A549 (cell line): ENCODE results near the gene ZBTB16. TPM values are rescaled to one million over a fixed set of nuclear protein-coding genes. Genes with fewer than 3 reads are reported as not detected.

Experiments
- ATAC-seq, 2 experiments: fragments of 200-7000 bp in 1 of 2; fragments of >200 bp in 1 of 2; cut with Nextera tagmentation in 1 of 2; cut with Tn5 transposase in 1 of 2; 3 replicates each; pipeline versions ENCODE4 v1.8.0 to v1.9.1; 2018 to 2020; ENCODE audit warnings: mild to moderate bottlenecking in 1 of 2, moderate library complexity in 1 of 2
- CTCF ChIA-PET: fragments of 300-600 bp; sonication (Branson Sonifier 250); formaldehyde crosslinking; extraction: SDS; loops from one replicate; lab custom pipeline; 2021; ENCODE audit warnings: antibody characterized with exemption, inconsistent platforms; lab: Yijun Ruan, JAX
- POLR2A ChIA-PET: fragments of 350-600 bp; formaldehyde crosslinking; extraction: SDS; loops from one replicate; lab custom pipeline; 2021; ENCODE audit warnings: antibody characterized with exemption, inconsistent platforms; lab: Yijun Ruan, JAX
- DNase-seq, 2 experiments: peaks; one replicate each; pipeline versions ENCODE4 v3.0.0 to v3.0.0-alpha.2; 2011 to 2016; ENCODE audit warnings: low read depth in 1 of 2, low spot score in 1 of 2
- FAIRE-seq: peaks from 2 replicates; lab custom pipeline; 2011; peaks lifted over from hg19 to GRCh38; lab: Jason Lieb, UNC
- H3K27ac ChIP-seq, 2 experiments: fragments of >200 bp; sonication (Bioruptor Twin); formaldehyde crosslinking; 3 replicates each; pipeline ENCODE4 v1.5.1; 2016 to 2017
- H3K4me1 ChIP-seq: fragments of >200 bp; sonication (Bioruptor Twin); formaldehyde crosslinking; 3 replicates; pipeline ENCODE4 v1.6.1; 2016
- H3K4me2 ChIP-seq: fragments of >200 bp; sonication (Bioruptor Twin); formaldehyde crosslinking; 3 replicates; pipeline ENCODE4 v1.6.1; 2016
- H3K4me3 ChIP-seq: fragments of >200 bp; sonication (Bioruptor Twin); formaldehyde crosslinking; 3 replicates; pipeline ENCODE4 v1.5.1; 2016
- H3K9me3 ChIP-seq: fragments of >200 bp; sonication (Bioruptor Twin); formaldehyde crosslinking; 3 replicates; pipeline ENCODE4 v1.6.1; 2016
- CBX2 ChIP-seq: fragments of 200-600 bp; sonication (generic); IDR thresholded peaks from 2 replicates; pipeline ENCODE4 v1.6.1; 2016; ENCODE audit warnings: low read depth, mild to moderate bottlenecking, borderline replicate concordance
- CHD2 ChIP-seq: fragments of 150-350 bp; IDR thresholded peaks from 2 replicates; pipeline ENCODE4 v1.6.1; 2014; ENCODE audit warnings: low read length; ENCODE audit not compliant: partially characterized antibody
- EP300 ChIP-seq, 2 experiments: fragments of >200 bp; sonication (Bioruptor Twin); formaldehyde crosslinking; IDR thresholded peaks; 2 replicates in 1 of 2; 3 replicates in 1 of 2; pipeline ENCODE4 v1.6.1; 2016 to 2017
- FOSL2 ChIP-seq, 2 experiments: fragments of 450-650 bp in 1 of 2; fragments of >200 bp in 1 of 2; sonication (Bioruptor Twin) in 1 of 2; formaldehyde crosslinking; IDR thresholded peaks; 2 replicates each; pipeline versions ENCODE4 v1.5.0 to v1.6.1; 2016 to 2020; ENCODE audit warnings: mild to moderate bottlenecking in 1 of 2, moderate library complexity in 1 of 2
- GATA3 ChIP-seq: IDR thresholded peaks from 2 replicates; pipeline ENCODE4 v1.6.1; 2012; ENCODE audit warnings: borderline replicate concordance
- HDAC2 ChIP-seq: fragments of 200-600 bp; sonication (generic); IDR thresholded peaks from 2 replicates; pipeline ENCODE4 v1.6.1; 2016
- MAFK ChIP-seq: fragments of 450-650 bp; IDR thresholded peaks from 2 replicates; pipeline ENCODE4 v1.6.1; 2014; ENCODE audit not compliant: partially characterized antibody
- PHF8 ChIP-seq: fragments of 200-600 bp; sonication (generic); IDR thresholded peaks from 2 replicates; pipeline ENCODE4 v1.6.1; 2016; ENCODE audit warnings: low read depth, mild to moderate bottlenecking, antibody characterized with exemption, moderate library complexity, borderline replicate concordance
- POLR2A ChIP-seq: IDR thresholded peaks from 2 replicates; pipeline ENCODE4 v1.6.1; 2012; ENCODE audit warnings: mild to moderate bottlenecking, low read length
- POLR2AphosphoS2 ChIP-seq: conservative IDR thresholded peaks from 2 replicates; pipeline ENCODE4 v1.6.1; 2012; ENCODE audit warnings: low read length, improper control_type of control experiment, inconsistent platforms
- RAD21 ChIP-seq, 2 experiments: fragments of >200 bp in 1 of 2; sonication (Bioruptor Twin) in 1 of 2; formaldehyde crosslinking in 1 of 2; IDR thresholded peaks in 1 of 2; conservative IDR thresholded peaks in 1 of 2; 2 replicates in 1 of 2; 3 replicates in 1 of 2; pipeline ENCODE4 v1.6.1; 2012 to 2018; ENCODE audit warnings: inconsistent platforms in 1 of 2
- RFX5 ChIP-seq: fragments of 450-650 bp; IDR thresholded peaks from 2 replicates; pipeline ENCODE4 v1.7.1; 2014; ENCODE audit warnings: antibody characterized with exemption, mild to moderate bottlenecking, moderate library complexity
- SMC3 ChIP-seq: fragments of >200 bp; sonication (Bioruptor Twin); formaldehyde crosslinking; IDR thresholded peaks from 3 replicates; pipeline ENCODE4 v1.6.1; 2018; ENCODE audit warnings: inconsistent platforms
- TP53 ChIP-seq: fragments of 250-450 bp; sonication (Bioruptor Pico); IDR thresholded peaks from 2 replicates; pipeline ENCODE4 v1.5.0; 2021; ENCODE audit warnings: mild to moderate bottlenecking, moderate library complexity
- WGBS: methylation state at CpG from one replicate; pipeline ENCODE4 v1.1.6; 2017; ENCODE audit errors: missing lambda C conversion rate; 5-methylcytosine and 5-hydroxymethylcytosine counted together
- polyA plus RNA-seq, 4 experiments: library from polyadenylated mRNA; depleted of rRNA in 3 of 4; stranded (reverse); fragments of >200 nt; fragmentation: RNase III in 1 of 4; extraction: RNeasy Plus Mini Kit Qiagen cat#74134 plus additional on column Dnase treatment in 1 of 4; gene quantifications; 2 replicates in 3 of 4; 3 replicates in 1 of 4; pipeline ENCODE4 v1.2.3, GENCODE V29; 2011 to 2017
- TF ChIP-seq, protein P1 (sequence below): fragments of 250-450 bp; sonication (Bioruptor Pico); IDR thresholded peaks from 2 replicates; pipeline ENCODE4 v1.5.0; 2020; ENCODE audit warnings: low read depth, mild to moderate bottlenecking, moderate library complexity
- TF ChIP-seq, protein P2 (sequence below): fragments of 450-650 bp; IDR thresholded peaks from 2 replicates; pipeline ENCODE4 v1.6.1; 2014; ENCODE audit warnings: antibody characterized with exemption
- TF ChIP-seq, protein P3 (sequence below): fragments of 200-600 bp; sonication (generic); IDR thresholded peaks from 2 replicates; pipeline ENCODE4 v1.6.1; 2016; ENCODE audit warnings: antibody characterized with exemption, mild to moderate bottlenecking, moderate library complexity
- TF ChIP-seq, protein P4 (sequence below): fragments of >200 bp; sonication (Bioruptor Twin); formaldehyde crosslinking; IDR thresholded peaks from 2 replicates; pipeline ENCODE4 v1.6.1; 2016
- TF ChIP-seq, protein P5 (sequence below): fragments of >200 bp; sonication (Bioruptor Twin); formaldehyde crosslinking; IDR thresholded peaks from 3 replicates; pipeline ENCODE4 v1.6.1; 2016
- TF ChIP-seq, protein P6 (sequence below): fragments of 250-450 bp; sonication (Bioruptor Pico); IDR thresholded peaks from 2 replicates; pipeline ENCODE4 v1.5.0; 2021; ENCODE audit warnings: mild to moderate bottlenecking, moderate library complexity, borderline replicate concordance

Gene ZBTB16
- polyA plus RNA-seq, 2 of the 4 experiments (the other 2 are of a cell fraction) = not detected

DNA sequence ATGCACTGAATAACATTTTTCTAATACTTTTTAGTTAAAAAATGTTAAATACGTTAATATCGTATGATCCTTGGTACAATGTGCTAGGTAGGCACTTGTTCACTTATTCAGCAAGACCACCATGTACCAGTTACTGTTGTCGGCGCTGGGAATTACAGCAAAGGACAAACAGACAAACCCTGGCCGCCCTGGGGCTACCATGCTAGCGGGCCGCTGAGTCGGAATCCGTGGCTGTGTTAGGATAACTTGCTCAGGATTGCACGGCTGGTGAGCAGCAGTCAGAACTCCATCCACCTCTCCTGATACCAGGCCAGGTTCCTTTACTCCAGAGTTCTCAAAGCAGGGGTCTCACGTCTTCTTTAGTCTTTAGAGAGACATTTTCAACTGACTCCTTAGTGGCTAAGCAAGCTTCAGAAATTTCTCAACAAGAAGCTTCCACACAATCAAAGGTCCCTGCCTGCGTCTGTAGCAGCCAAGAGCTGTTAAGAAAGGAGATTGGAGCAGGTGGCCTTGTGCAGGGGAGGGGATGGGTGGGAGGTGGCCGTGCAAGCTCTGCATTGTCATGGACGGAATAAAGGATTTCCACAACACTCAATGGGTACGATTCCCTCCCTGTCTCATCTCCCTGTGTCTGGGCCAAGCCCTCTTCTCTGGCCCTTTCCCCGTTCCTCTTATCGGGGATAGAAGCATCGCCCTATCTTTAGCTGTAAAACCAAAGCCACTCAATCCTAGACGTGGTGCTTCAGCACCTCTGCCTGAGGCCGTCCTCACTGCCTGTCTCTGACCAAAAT, 196.9 kb downstream of the ZBTB16 start (continued):
- TF ChIP-seq, protein P1, sequence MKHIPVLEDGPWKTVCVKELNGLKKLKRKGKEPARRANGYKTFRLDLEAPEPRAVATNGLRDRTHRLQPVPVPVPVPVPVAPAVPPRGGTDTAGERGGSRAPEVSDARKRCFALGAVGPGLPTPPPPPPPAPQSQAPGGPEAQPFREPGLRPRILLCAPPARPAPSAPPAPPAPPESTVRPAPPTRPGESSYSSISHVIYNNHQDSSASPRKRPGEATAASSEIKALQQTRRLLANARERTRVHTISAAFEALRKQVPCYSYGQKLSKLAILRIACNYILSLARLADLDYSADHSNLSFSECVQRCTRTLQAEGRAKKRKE (CRISPR knock-in tag) = no peak
- TF ChIP-seq, all 56 proteins: peak for 0

DNA sequence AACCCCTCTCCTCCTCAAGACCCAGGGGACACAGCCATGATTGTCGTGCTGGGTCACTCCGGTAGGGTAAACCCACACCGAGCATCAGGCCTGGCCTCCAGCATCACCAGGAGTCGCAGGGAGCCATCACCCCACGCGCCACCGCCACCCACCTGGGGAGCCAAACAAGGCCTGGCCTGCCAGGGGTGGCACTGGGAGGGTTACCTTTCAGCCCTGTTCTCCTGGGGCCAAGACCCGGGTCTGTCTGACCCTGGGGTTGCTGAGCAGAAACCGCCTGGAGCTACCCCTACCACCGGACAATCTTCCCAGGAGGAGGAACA, 197.4 kb downstream of the ZBTB16 start:
- WGBS = 69% methylated on average over 10 of the region's 10 CpGs
- H3K27ac ChIP-seq = no peak overlapping the region
- TF ChIP-seq CHD2 (no peak), POLR2AphosphoS2 (no peak), RAD21 (conservative IDR thresholded peaks at IDR 0.05 in 1 of 2, IDR thresholded peaks at IDR 0.05 in 1 of 2) (no peak), CBX2 (no peak), TP53 (CRISPR knock-in tag) (no peak), RFX5 (no peak), GATA3 (no peak), MAFK (no peak)
- TF ChIP-seq, protein P2, sequence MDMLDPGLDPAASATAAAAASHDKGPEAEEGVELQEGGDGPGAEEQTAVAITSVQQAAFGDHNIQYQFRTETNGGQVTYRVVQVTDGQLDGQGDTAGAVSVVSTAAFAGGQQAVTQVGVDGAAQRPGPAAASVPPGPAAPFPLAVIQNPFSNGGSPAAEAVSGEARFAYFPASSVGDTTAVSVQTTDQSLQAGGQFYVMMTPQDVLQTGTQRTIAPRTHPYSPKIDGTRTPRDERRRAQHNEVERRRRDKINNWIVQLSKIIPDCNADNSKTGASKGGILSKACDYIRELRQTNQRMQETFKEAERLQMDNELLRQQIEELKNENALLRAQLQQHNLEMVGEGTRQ = no peak
- TF ChIP-seq, protein P3, sequence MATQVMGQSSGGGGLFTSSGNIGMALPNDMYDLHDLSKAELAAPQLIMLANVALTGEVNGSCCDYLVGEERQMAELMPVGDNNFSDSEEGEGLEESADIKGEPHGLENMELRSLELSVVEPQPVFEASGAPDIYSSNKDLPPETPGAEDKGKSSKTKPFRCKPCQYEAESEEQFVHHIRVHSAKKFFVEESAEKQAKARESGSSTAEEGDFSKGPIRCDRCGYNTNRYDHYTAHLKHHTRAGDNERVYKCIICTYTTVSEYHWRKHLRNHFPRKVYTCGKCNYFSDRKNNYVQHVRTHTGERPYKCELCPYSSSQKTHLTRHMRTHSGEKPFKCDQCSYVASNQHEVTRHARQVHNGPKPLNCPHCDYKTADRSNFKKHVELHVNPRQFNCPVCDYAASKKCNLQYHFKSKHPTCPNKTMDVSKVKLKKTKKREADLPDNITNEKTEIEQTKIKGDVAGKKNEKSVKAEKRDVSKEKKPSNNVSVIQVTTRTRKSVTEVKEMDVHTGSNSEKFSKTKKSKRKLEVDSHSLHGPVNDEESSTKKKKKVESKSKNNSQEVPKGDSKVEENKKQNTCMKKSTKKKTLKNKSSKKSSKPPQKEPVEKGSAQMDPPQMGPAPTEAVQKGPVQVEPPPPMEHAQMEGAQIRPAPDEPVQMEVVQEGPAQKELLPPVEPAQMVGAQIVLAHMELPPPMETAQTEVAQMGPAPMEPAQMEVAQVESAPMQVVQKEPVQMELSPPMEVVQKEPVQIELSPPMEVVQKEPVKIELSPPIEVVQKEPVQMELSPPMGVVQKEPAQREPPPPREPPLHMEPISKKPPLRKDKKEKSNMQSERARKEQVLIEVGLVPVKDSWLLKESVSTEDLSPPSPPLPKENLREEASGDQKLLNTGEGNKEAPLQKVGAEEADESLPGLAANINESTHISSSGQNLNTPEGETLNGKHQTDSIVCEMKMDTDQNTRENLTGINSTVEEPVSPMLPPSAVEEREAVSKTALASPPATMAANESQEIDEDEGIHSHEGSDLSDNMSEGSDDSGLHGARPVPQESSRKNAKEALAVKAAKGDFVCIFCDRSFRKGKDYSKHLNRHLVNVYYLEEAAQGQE = no peak
- TF ChIP-seq, protein P4, sequence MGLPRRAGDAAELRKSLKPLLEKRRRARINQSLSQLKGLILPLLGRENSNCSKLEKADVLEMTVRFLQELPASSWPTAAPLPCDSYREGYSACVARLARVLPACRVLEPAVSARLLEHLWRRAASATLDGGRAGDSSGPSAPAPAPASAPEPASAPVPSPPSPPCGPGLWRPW = no peak
- H3K4me1 ChIP-seq = no peaks in the 10 kb centered on the region
- no peak overlapping the region for H3K4me2 ChIP-seq
- ChIA-PET POLR2A (no interaction called here), CTCF (interaction anchor here (8.0 to 11.2 kb wide), 3 partner anchors 221 to 362 kb away, joined by 142 to 315 read pairs (median 240); no protein-coding TSS in a partner anchor)
- no peaks in the 10 kb centered on the region for H3K9me3 ChIP-seq
- DNase-seq = no peak
- no peak for FAIRE-seq
- no peak for ATAC-seq
- H3K4me3 ChIP-seq = no peak overlapping the region

DNA sequence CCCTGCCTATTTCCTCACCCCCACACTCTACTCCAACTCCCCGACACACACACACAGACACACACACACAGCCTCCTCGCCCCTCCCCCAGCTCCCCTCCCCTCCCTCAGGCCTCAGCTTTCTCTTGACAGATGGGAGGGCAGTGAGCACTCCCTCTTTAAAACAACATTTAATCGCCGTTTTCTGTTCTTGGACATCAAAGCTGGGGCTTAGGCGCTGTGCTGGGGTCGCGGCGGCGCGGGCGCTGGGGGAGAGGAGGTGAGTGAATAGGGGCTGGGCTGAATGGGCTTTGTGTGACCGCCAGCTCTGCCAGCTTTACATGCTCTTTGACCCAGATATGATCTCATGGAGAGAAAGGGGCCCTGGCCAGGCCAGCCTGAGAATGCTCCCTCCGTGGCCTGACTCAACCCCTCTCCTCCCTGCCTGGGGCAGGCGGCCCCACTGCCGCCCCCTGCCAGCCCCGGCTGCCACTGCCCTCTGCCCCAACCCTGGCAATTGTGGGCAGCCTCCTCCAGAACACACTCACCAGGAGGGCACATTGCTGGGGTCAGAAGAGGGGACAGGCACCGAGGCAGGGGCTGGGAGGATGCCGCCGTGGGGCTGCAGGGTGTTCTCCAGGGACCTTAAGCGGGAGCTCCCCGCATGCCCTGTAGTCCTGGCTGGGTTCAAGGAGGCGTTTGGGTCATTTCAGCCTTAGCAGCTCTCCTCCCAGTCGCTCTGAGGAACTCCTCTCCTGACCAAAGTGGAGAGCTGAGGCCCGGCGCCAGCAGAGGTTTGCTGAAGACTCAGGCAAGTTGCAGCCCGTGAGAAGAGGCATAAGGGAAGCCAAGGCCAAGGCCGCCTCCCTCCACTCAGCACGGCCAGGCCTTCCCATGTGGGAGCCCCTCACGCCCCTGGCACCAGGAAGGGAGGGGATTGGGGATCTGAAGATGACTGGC, 198.4 kb downstream of the ZBTB16 start:
- Histone ChIP-seq H3K4me3 (no peak overlapping the region), H3K9me3 (no peaks in the 10 kb centered on the region), H3K4me1 (0 out of 3 replicates have a peak, but pooled peaks cover 1% of the 10 kb centered on the region), H3K27ac (no peak overlapping the region), H3K4me2 (no peak overlapping the region)
- FAIRE-seq (no peak), DNase-seq (no peak), ATAC-seq (peak in 1 of 2 experiments; percentile 17; a peak in 2 of 6 replicates)
- POLR2A ChIA-PET = no interaction called here
- CTCF ChIA-PET = interaction anchor here (1.8 to 11.2 kb wide), 5 partner anchors 214 to 363 kb away, joined by 4 to 315 read pairs (median 142); no protein-coding TSS in a partner anchor
- whole genome bisulfite sequencing = 72% methylated on average over 15 of the region's 29 CpGs
- no peak for TF ChIP-seq HDAC2
- TF ChIP-seq RFX5 = no peak
- no peak for TF ChIP-seq PHF8
- no peak for TF ChIP-seq POLR2A
- no peak for TF ChIP-seq EP300 (IDR thresholded peaks at IDR 0.05)
- TF ChIP-seq, protein P4 = no peak
- no peak for TF ChIP-seq FOSL2 (IDR thresholded peaks at IDR 0.05)
- TF ChIP-seq FOSL2 (CRISPR knock-in tag; IDR thresholded peaks at IDR 0.05) = no peak
- TF ChIP-seq CHD2 = no peak
- TF ChIP-seq, protein P5, sequence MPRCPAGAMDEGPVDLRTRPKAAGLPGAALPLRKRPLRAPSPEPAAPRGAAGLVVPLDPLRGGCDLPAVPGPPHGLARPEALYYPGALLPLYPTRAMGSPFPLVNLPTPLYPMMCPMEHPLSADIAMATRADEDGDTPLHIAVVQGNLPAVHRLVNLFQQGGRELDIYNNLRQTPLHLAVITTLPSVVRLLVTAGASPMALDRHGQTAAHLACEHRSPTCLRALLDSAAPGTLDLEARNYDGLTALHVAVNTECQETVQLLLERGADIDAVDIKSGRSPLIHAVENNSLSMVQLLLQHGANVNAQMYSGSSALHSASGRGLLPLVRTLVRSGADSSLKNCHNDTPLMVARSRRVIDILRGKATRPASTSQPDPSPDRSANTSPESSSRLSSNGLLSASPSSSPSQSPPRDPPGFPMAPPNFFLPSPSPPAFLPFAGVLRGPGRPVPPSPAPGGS = no peak
- TF ChIP-seq, protein P6, sequence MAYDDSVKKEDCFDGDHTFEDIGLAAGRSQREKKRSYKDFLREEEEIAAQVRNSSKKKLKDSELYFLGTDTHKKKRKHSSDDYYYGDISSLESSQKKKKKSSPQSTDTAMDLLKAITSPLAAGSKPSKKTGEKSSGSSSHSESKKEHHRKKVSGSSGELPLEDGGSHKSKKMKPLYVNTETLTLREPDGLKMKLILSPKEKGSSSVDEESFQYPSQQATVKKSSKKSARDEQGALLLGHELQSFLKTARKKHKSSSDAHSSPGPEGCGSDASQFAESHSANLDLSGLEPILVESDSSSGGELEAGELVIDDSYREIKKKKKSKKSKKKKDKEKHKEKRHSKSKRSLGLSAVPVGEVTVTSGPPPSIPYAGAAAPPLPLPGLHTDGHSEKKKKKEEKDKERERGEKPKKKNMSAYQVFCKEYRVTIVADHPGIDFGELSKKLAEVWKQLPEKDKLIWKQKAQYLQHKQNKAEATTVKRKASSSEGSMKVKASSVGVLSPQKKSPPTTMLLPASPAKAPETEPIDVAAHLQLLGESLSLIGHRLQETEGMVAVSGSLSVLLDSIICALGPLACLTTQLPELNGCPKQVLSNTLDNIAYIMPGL (CRISPR knock-in tag) = no peak
- TF ChIP-seq MAFK = no peak
- no peak for TF ChIP-seq SMC3
- no peak for TF ChIP-seq CBX2
